HS-5 (cell line): Measurements from ENCODE around the gene C8A.

Experiments
- DNase-seq: peaks from one replicate; pipeline ENCODE4 v3.0.0-alpha.2; 2012; ENCODE audit warnings: low read depth

Gene C8A

GRCh38 chr1:56925193-56925592, 70.6 kb downstream of the C8A start:
- DNase-seq: no peak

GRCh38 chr1:56927171-56927570, 72.6 kb downstream of the C8A start:
- no peak for DNase-seq

- DNase-seq: no peak
Observed at GRCh38 chr1:56927986-56928385, 73.4 kb downstream of the C8A start.

GRCh38 chr1:56929492-56929891, 74.9 kb downstream of the C8A start:
- no peak for DNase-seq

GRCh38 chr1:56931211-56931610, 76.6 kb downstream of the C8A start:
- DNase-seq: no peak

- DNase-seq: no peak
Observed at GRCh38 chr1:56931686-56932085, 77.1 kb downstream of the C8A start.

GRCh38 chr1:56933161-56933560, 78.6 kb downstream of the C8A start:
- DNase-seq: no peak

- no peak for DNase-seq
Observed at GRCh38 chr1:56933606-56934005, 79.0 kb downstream of the C8A start.

- DNase-seq: no peak
Observed at GRCh38 chr1:56934430-56935060, 79.9 kb downstream of the C8A start.

- no peak for DNase-seq
Observed at GRCh38 chr1:56938646-56939045, 84.0 kb downstream of the C8A start.

- no peak for DNase-seq
Observed at GRCh38 chr1:56939209-56939608, 84.6 kb downstream of the C8A start.

- DNase-seq: no peak
Observed at GRCh38 chr1:56940039-56940438, 85.4 kb downstream of the C8A start.

GRCh38 chr1:56948403-56949023, 93.9 kb downstream of the C8A start:
- no peak for DNase-seq

- DNase-seq: no peak
Observed at GRCh38 chr1:56952501-56952900, 97.9 kb downstream of the C8A start.

GRCh38 chr1:56953386-56953785, 98.8 kb downstream of the C8A start:
- DNase-seq: no peak

- no peak for DNase-seq
Observed at GRCh38 chr1:56954664-56955063, 100.1 kb downstream of the C8A start.

- DNase-seq: no peak
Observed at GRCh38 chr1:56957931-56958330, 103.3 kb downstream of the C8A start.

- no peak for DNase-seq
Observed at GRCh38 chr1:56958526-56958925, 103.9 kb downstream of the C8A start.

GRCh38 chr1:56961426-56961825, 106.8 kb downstream of the C8A start:
- no peak for DNase-seq

GRCh38 chr1:56963667-56964066, 109.1 kb downstream of the C8A start:
- no peak for DNase-seq

GRCh38 chr1:56964349-56965017, 109.9 kb downstream of the C8A start:
- DNase-seq: no peak

- DNase-seq: no peak
Observed at GRCh38 chr1:56965191-56965590, 110.6 kb downstream of the C8A start.

- DNase-seq: no peak
Observed at GRCh38 chr1:56965916-56966697, 111.5 kb downstream of the C8A start, which contains the start of gene C8B. Gene C8B, minus strand, starts transcription at chr1:56966015. Its CDS starts 67 bp downstream, at chr1:56965948.
